GM21786 (cell line): ENCODE data around the gene ZNF580.

Experiments used
- ATAC-seq: cut with Tn5 transposase; IDR thresholded peaks from one replicate; pipeline ENCODE4 v1.9.1; 2021; ENCODE audit not compliant: unreplicated experiment

ZNF580 gene

GRCh38 chr19:55690109-55690768, 49.4 kb downstream of the ZNF580 start:
- ATAC-seq = no peak

GRCh38 chr19:55690769-55691545, 50.2 kb downstream of the ZNF580 start:
- no peak for ATAC-seq

- no peak for ATAC-seq
Measured at GRCh38 chr19:55691561-55692481, 51.0 kb downstream of the ZNF580 start.

GRCh38 chr19:55692681-55693081, 51.9 kb downstream of the ZNF580 start:
- ATAC-seq = no peak
